HG03280 (cell line): ENCODE data around the gene AMPH.
"Not testable (repeated sequence)": the region's sequence is repeated elsewhere in the genome, so short reads cannot be mapped to it uniquely, and the experiment has no call there.

Experiments used
- ATAC-seq: cut with Tn5 transposase; IDR thresholded peaks from one replicate; pipeline ENCODE4 v1.9.1; 2021; ENCODE audit warnings: mild to moderate bottlenecking, moderate library complexity; ENCODE audit not compliant: unreplicated experiment

The AMPH gene

GRCh38 chr7:38411404-38411803, 219.8 kb downstream of the AMPH start:
- ATAC-seq, result no peak

DNA sequence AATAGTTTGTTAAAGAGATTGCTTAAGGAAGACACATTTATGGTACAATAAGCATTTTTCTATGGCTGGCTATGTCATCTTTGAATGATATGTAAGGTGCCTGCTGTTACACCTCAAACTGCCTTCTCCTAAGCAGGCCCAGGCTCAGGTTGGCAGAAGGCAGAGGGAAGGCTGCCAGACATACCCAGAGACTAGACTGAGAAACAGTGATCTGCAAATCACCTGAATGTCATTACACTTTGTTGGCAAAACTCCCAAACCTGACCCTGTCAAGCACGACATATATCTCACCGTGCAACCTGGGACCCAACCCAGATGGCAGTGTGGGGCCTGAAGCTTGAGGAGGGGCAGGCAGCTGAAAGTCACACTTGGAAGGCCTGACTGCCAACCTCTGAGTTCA, 221.1 kb downstream of the AMPH start:
- no peak for ATAC-seq

DNA sequence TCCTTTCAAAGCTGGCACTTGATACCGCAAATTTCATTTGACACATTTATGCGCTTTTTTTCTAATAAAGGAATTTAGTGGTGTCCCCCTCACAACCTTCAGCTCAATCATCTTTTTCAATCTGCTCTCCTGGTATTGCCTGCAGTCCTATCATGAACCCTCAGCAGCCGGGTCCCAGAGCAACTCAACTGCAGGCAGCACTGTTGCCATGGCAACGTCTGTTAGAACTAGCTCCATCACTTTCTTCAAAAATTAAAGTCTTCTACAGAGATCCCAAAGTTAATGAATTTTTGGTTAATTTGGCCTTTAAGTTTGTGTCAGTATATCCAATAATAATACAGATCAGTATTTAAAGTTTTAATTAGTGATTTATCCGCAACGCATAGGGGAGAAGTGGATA, 221.6 kb downstream of the AMPH start:
- no peak for ATAC-seq

DNA sequence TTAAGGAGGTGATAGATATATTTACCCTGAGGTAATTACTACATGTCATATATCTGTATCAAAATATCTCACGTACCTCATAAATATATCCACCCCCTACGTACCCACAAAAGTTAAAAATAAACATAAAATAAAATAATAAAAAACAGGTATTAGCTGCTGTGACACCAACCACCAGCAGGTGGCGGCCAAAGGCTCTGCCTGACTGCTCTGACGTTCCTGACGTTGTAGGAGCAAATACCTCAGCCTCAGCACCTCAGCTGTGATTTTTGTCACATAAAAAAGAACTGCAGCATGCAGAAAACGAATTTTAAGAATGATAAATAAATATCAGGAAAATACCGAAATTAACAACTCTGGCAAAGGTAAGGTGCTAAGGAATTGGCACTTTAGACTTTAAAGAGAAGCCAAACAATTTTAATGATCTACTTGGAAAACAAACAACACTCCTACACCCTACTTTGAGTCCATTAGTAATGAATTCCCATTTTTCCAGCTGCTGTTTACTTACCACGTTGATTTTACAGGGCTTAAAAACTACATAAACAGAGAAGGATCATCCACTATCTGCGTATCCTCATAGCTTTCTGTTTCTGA, 232.3 kb downstream of the AMPH start:
- ATAC-seq, result peak; percentile 83

DNA sequence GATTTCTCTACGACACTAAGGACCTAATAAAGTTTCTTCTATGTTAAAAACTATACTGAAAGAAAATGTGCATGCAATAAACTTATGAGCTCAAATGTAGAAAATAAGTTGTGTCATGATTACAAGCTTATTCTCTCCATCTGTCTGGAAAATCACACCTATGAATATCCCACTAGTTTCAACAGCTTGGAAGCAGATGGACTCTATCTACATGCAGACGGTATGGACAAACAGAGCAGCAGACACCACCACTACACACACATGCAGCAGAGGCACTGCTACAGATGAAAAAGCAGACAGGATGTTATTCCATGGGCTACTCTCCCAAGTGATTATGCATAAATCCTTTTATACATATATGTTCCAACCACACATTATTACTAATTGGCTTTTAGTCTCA, 234.3 kb downstream of the AMPH start:
- ATAC-seq, result no peak

GRCh38 chr7:38395921-38396552, 235.1 kb downstream of the AMPH start:
- ATAC-seq, result not testable (repeated sequence)

DNA sequence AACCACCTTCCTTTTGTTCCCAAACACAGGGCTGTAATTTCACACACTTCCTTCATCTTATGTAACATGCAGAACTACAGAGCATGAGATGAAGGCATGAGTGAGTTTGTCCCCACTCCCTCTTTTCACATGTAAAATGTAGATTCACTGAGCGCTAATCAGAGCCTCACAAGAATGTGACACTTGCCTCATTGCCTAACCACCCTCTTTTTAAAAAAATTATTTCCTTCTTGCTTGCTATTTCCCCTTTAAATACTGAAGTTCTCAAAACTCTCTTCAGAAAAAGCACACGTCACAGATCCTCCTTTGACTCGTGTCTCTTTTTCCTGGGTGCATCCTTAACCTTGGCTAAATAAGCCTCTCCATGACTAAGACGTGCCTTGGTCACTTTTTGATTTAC, 236.5 kb downstream of the AMPH start:
- ATAC-seq, result no peak

DNA sequence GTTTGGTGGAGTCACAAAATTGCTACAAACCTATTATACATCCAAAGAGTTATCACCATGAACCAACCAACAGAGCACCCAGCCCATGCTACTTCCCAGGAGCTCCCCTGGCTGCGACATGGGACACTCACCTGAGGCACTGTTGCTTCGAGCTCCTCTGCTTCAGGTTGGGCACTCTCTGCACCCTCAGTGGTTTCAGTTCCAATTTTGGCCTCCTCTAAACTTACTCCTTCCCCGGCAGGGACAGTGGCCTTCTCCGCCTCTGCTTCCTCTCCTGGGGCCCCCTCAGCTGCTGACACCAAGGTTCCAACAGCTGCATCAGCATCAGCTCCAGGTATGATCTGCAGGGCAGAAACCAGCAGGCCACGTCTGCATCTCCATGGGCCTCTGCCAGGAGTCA, 237.3 kb downstream of the AMPH start:
- no peak for ATAC-seq

GRCh38 chr7:38391751-38392150, 239.4 kb downstream of the AMPH start:
- ATAC-seq, result no peak

GRCh38 chr7:38385682-38386081, 245.5 kb downstream of the AMPH start:
- ATAC-seq, result no peak

- ATAC-seq, result no peak
Observed at GRCh38 chr7:38383281-38383680, 247.9 kb downstream of the AMPH start.

GRCh38 chr7:38382684-38383083, 248.5 kb downstream of the AMPH start:
- ATAC-seq, result no peak

DNA sequence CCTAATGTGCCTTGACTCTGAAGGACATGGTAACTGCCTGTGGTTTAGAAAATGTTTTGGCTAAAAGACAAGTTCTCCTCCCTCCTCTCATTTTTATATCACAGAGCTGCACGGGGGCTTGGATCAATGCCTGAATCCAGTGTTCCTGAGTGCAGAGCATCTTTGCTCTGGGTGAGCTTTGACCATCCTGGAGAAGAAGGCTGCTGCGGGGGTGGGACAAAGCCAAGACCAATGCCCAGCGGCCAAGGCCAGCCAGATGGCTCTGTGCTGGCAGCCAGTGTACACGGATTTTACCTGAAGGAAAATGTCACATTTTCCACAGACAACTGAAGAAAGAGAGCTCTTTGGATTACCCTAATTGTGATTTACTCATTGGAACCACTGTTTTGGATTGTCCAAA, 255.7 kb downstream of the AMPH start:
- no peak for ATAC-seq

DNA sequence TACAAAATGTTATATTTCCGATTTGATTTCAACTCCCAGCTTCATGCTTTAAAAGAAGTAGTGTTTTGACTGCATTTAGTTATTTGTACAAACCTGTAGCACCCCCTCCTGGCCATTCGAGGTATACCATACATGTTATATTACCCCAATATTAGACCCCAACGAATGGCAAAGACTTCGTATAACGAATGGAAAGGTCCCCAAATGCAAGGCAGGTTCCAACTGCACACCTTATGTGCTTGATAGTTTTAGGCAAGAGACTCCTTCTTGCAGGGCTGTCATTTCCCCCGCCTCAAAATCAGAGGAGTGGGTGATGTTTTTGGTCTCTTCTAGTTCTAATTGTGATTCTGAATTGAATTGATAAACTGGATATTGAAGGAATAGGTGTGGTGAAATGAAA, 256.7 kb downstream of the AMPH start:
- ATAC-seq, result peak; percentile 47

DNA sequence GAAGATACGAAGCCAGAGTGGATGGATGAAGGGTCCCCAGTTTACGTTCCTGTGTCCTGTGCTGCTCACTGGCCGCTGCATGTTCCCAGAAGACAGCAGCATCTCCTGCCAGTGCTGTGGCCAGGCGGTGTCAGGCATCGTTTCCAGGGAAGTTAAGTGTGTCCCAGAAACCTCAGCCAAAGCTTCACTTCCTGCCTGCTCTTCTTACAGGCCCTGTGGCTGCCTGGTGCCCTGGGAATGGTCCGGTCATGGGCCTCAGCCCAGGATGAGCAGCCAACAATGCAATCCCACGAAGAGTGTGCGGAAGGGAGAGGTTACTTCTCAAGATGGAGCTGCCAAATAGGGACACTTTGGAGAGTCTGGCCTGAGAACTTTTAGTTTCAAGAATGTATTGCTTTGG, 258.0 kb downstream of the AMPH start:
- ATAC-seq, result no peak

DNA sequence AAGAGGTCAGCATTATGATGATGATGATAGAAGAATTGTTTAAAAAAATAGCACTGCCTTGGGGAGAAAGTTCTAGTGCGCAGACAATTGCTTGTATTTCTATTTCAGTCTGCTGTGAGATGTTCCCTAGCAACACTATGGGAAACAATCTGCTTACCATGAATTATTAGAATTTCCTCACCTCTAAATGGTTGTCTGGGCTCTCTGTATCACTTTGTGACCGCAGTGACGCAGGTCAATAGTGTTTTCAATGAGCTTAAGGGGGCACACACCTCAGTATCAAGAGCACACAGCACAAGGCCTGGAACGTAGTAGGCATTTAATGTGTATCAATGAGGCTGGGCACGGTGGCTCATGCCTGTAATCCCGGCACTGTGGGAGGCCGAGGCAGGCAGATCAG, 258.9 kb downstream of the AMPH start:
- ATAC-seq, result no peak

- peak; percentile 74 for ATAC-seq
Observed at GRCh38 chr7:38369816-38370493, 261.2 kb downstream of the AMPH start.

- no peak for ATAC-seq
Observed at GRCh38 chr7:38368191-38368605, 263.0 kb downstream of the AMPH start.

- peak; percentile 55 for ATAC-seq
Observed at GRCh38 chr7:38367301-38367890, 263.8 kb downstream of the AMPH start.

- peak; percentile 30 for ATAC-seq
Observed at GRCh38 chr7:38363379-38363778, 267.8 kb downstream of the AMPH start.

DNA sequence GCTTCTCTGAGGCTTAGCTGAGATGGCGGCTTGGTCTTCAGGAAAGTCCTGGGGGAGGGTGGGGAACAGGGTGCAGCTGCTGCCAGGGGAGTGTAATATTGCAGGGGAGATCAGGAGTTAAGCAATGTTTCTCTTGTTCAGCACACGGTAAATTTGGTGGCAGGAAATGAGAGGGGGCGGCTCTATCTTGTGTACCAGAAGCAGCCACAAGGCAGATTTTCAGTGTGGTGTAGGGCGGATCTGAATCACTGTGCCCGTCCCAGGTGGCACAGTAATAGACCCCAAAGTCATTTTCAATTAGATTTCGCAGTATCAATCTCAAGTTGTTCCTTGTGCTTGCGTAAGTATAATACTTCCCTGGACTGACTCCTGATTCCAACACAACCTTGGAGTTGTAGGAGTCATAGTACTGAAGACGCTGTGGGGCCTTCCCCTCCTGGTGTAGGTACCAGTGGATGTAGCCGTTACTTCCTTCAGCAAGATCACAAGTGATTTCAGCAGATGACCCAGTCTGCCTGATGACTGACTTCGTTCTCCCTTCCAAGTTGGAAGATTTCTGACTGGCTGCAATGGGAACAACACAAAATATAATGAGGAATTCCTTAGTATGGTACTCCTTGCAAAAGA, 268.4 kb downstream of the AMPH start:
- ATAC-seq, result peak; percentile 46

DNA sequence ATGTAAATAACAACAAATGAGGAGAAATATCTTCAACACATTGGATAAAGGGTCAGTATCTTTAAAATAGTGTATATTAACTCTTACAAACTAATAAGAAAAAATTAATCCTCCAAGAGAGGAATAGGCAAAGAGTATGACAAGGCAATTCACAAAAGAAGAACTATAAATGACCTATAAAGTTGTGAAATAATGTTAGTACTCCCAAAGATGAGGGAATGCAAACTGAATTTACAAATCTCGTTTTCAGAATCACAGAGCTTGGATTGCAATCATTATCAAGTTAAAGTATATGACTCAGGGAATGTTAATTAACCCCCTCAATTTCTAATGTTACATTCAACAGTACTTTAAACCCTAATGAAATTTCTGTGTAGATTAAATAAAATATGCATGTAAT, 270.4 kb downstream of the AMPH start:
- no peak for ATAC-seq
